Endodermal cell (in vitro differentiated cells): ENCODE measurements around the gene SH2D3C. TPM values are rescaled to one million over a fixed set of nuclear protein-coding genes. Genes with fewer than 3 reads are reported as not detected.

Experiments
- DNase-seq: peaks from one replicate; pipeline ENCODE4 v3.0.0-alpha.2; 2017
- H3K27ac ChIP-seq: 2 replicates; pipeline ENCODE4 v1.5.1; 2013; ENCODE audit warnings: mild to moderate bottlenecking, low read depth, low read length, moderate library complexity
- H3K27me3 ChIP-seq: 2 replicates; pipeline ENCODE4 v1.6.1; 2013; ENCODE audit warnings: mild to moderate bottlenecking, low read length, moderate library complexity; ENCODE audit not compliant: insufficient read depth, control insufficient read depth, poor library complexity, severe bottlenecking
- H3K36me3 ChIP-seq: 2 replicates; pipeline ENCODE4 v1.7.0; 2013; ENCODE audit warnings: mild to moderate bottlenecking, low read length, moderate library complexity; ENCODE audit not compliant: control insufficient read depth, insufficient read depth
- H3K4me1 ChIP-seq: one replicate; pipeline ENCODE4 v1.7.0; 2013; ENCODE audit warnings: low read length; ENCODE audit not compliant: control insufficient read depth, insufficient read depth
- H3K4me3 ChIP-seq: 2 replicates; pipeline ENCODE4 v1.5.1; 2013; ENCODE audit warnings: mild to moderate bottlenecking, low read length, moderate library complexity
- H3K9ac ChIP-seq: 2 replicates; pipeline ENCODE4 v1.6.1; 2013; ENCODE audit warnings: mild to moderate bottlenecking, low read length, moderate library complexity; ENCODE audit not compliant: poor library complexity, severe bottlenecking; ENCODE audit errors: extremely low read depth
- H3K9me3 ChIP-seq: 2 replicates; pipeline ENCODE4 v1.6.1; 2013; ENCODE audit warnings: mild to moderate bottlenecking, low read length, moderate library complexity; ENCODE audit not compliant: control insufficient read depth
- H3K27ac Mint-ChIP-seq: 2 replicates; pipeline ENCODE4 v1.8.0; 2020; ENCODE audit warnings: mixed read lengths
- H3K27me3 Mint-ChIP-seq: 2 replicates; pipeline ENCODE4 v1.8.0; 2021; ENCODE audit warnings: mild to moderate bottlenecking, mixed read lengths; ENCODE audit not compliant: insufficient read depth
- H3K36me3 Mint-ChIP-seq: 2 replicates; pipeline ENCODE4 v1.8.0; 2020; ENCODE audit warnings: low read depth, mixed read lengths
- H3K4me1 Mint-ChIP-seq: 2 replicates; pipeline ENCODE4 v1.8.0; 2020; ENCODE audit warnings: mixed read lengths
- H3K4me3 Mint-ChIP-seq: 2 replicates; pipeline ENCODE4 v1.8.0; 2020; ENCODE audit warnings: mild to moderate bottlenecking, moderate library complexity, mixed read lengths
- H3K9me3 Mint-ChIP-seq: 2 replicates; pipeline ENCODE4 v1.8.0; 2020; ENCODE audit warnings: mild to moderate bottlenecking, mixed read lengths
- CTCF ChIP-seq: fragments of 200-600 bp; sonication (generic); conservative IDR thresholded peaks from 2 replicates; pipeline ENCODE4 v1.5.0; 2021; ENCODE audit warnings: antibody characterized with exemption, mild to moderate bottlenecking
- WGBS, 2 experiments: methylation state at CpG; one replicate each; pipeline versions ENCODE4 v1.1.5 to v1.1.7; 2013; ENCODE audit warnings: missing lambda C conversion rate in 2 of 2, mixed read lengths in 1 of 2; ENCODE audit not compliant: insufficient coverage in 1 of 2, insufficient read length in 1 of 2; 5-methylcytosine and 5-hydroxymethylcytosine counted together
- total RNA-seq, 2 donors: library from RNA; stranded (reverse); fragmentation: NEBNext Ultra II Directional in 1 of 2; extraction: Animal tissue kit (Norgen Biotek cat#: 25700) in 1 of 2; gene quantifications; 2 replicates in 1 of 2; 3 replicates in 1 of 2; pipeline ENCODE4 v1.2.1, GENCODE V29; 2021

Gene SH2D3C
- total RNA-seq, 2 donors from 2014 or later: 0.77 to 1.4 TPM

DNA sequence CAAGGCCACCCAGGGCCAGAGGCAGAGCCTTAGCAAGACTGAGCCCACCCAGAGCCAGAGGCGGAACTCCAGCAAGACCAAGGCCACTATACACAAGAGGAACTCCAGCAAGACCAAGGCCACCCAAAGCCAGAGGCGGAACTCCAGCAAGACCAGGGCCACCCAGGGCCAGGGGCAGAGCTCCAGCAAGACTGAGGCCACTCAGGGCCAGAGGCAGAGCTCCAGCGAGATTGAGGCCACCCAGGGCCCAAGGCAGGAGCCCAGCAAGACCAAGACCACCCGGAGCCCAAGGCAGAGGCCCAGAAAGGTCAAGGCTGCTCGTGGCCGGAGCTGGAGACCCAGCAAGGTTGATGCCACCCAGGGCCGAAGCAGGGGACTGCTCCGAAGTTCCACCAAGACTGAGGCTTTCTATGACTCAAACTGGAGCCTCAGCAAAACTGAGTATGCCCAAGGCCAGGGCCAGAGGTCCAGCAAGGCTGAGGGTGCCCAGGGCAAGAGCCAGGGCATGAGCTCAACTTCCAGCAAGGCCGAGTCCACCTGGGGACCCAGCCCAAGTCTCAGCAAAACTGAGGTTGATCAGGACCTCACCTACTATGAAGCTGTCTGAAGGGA is 47.6 kb downstream of the SH2D3C start:
- Histone ChIP-seq H3K9me3 (no peaks in the 10 kb centered on the region), H3K9ac (no peak overlapping the region), H3K27me3 (no peaks in the 10 kb centered on the region), H3K36me3 (no peaks in the 10 kb centered on the region), H3K4me1 (no peaks in the 10 kb centered on the region), H3K4me3 (no peak overlapping the region), H3K27ac (no peak overlapping the region)
- Mint-ChIP-seq H3K9me3 (no peaks in the 10 kb centered on the region), H3K27me3 (no peaks in the 10 kb centered on the region), H3K4me3 (no peak overlapping the region), H3K4me1 (no peaks in the 10 kb centered on the region), H3K27ac (no peak overlapping the region), H3K36me3 (no peaks in the 10 kb centered on the region)
- no peak for DNase-seq
- 86 to 89% methylated on average over 4 to 9 of the region's 9 CpGs for WGBS, 2 experiments
- no peak for TF ChIP-seq CTCF

GRCh38 chr9:127730262-127730661 is 48.2 kb downstream of the SH2D3C start:
- no peaks in the 10 kb centered on the region for H3K9me3 ChIP-seq
- 81 to 93% methylated on average over 5 to 9 of the region's 9 CpGs for WGBS, 2 experiments
- no peaks in the 10 kb centered on the region for H3K27me3 ChIP-seq
- no peaks in the 10 kb centered on the region for H3K27me3 Mint-ChIP-seq
- no peak for DNase-seq
- no peak overlapping the region for H3K4me3 Mint-ChIP-seq
- no peak overlapping the region for H3K27ac ChIP-seq
- no peaks in the 10 kb centered on the region for H3K9me3 Mint-ChIP-seq
- H3K27ac Mint-ChIP-seq: no peak overlapping the region
- no peak overlapping the region for H3K4me3 ChIP-seq
- no peaks in the 10 kb centered on the region for H3K36me3 Mint-ChIP-seq
- no peak for TF ChIP-seq CTCF
- no peak overlapping the region for H3K9ac ChIP-seq
- no peaks in the 10 kb centered on the region for H3K4me1 Mint-ChIP-seq
- H3K36me3 ChIP-seq: no peaks in the 10 kb centered on the region
- no peaks in the 10 kb centered on the region for H3K4me1 ChIP-seq

- Mint-ChIP-seq H3K36me3 (no peaks in the 10 kb centered on the region), H3K9me3 (no peaks in the 10 kb centered on the region), H3K27ac (no peak overlapping the region), H3K4me1 (no peaks in the 10 kb centered on the region), H3K27me3 (no peaks in the 10 kb centered on the region), H3K4me3 (no peak overlapping the region)
- WGBS, 2 experiments: 89 to 90% methylated on average over 8 to 18 of the region's 18 CpGs
- no peak overlapping the region for H3K27ac ChIP-seq
- H3K36me3 ChIP-seq: no peaks in the 10 kb centered on the region
- H3K27me3 ChIP-seq: no peaks in the 10 kb centered on the region
- TF ChIP-seq CTCF: no peak
- no peak for DNase-seq
- H3K4me3 ChIP-seq: no peak overlapping the region
- H3K9ac ChIP-seq: no peak overlapping the region
- no peaks in the 10 kb centered on the region for H3K9me3 ChIP-seq
- H3K4me1 ChIP-seq: no peaks in the 10 kb centered on the region
Observed at GRCh38 chr9:127729522-127730256, 48.8 kb downstream of the SH2D3C start.
